ENCODE measurements around the gene HYLS1.
"Not testable (repeated sequence)": the region's sequence is repeated elsewhere in the genome, so short reads cannot be mapped to it uniquely, and the experiment has no call there.

Gene HYLS1

GRCh38 chr11:125887373-125888324, at the start of gene HYLS1:
HYLS1 (plus strand) TSS chr11:125887668; CDS start chr11:125899369, 11,701 bp downstream.
- DNase-seq = peak; percentile 96

GRCh38 chr11:125842321-125842948, 45.0 kb upstream of the HYLS1 start:
- DNase-seq = no peak

GRCh38 chr11:125846188-125846587, 41.3 kb upstream of the HYLS1 start:
- DNase-seq = no peak

GRCh38 chr11:125857670-125858069, 29.8 kb upstream of the HYLS1 start:
- not testable (repeated sequence) for DNase-seq

- DNase-seq = not testable (repeated sequence)
Observed at GRCh38 chr11:125862786-125863185, 24.7 kb upstream of the HYLS1 start.

- not testable (repeated sequence) for DNase-seq
Observed at GRCh38 chr11:125865354-125865753, 22.1 kb upstream of the HYLS1 start.

GRCh38 chr11:125869521-125869920, 17.9 kb upstream of the HYLS1 start:
- DNase-seq = no peak

GRCh38 chr11:125871391-125872137, 15.9 kb upstream of the HYLS1 start:
- peak; percentile 23 for DNase-seq

- DNase-seq = no peak
Observed at GRCh38 chr11:125872138-125872491, 15.4 kb upstream of the HYLS1 start.

- DNase-seq = no peak
Observed at GRCh38 chr11:125873881-125874555, 13.4 kb upstream of the HYLS1 start.

- peak; percentile 28 for DNase-seq
Observed at GRCh38 chr11:125874556-125875124, 12.8 kb upstream of the HYLS1 start.

- DNase-seq = no peak
Observed at GRCh38 chr11:125881291-125881690, 6.2 kb upstream of the HYLS1 start.

GRCh38 chr11:125883375-125883774, 4.1 kb upstream of the HYLS1 start:
- no peak for DNase-seq

- no peak for DNase-seq
Observed at GRCh38 chr11:125886997-125887372, 483 bp upstream of the HYLS1 start.

- no peak for DNase-seq
Observed at GRCh38 chr11:125890447-125891100, 3.1 kb downstream of the HYLS1 start.

GRCh38 chr11:125892071-125892470, 4.6 kb downstream of the HYLS1 start:
- no peak for DNase-seq

GRCh38 chr11:125892994-125893393, 5.5 kb downstream of the HYLS1 start:
- DNase-seq = no peak

GRCh38 chr11:125901872-125902271, 14.4 kb downstream of the HYLS1 start:
- DNase-seq = no peak

- DNase-seq = no peak
Observed at GRCh38 chr11:125902277-125902926, 14.9 kb downstream of the HYLS1 start.

- peak; percentile 83 for DNase-seq
Observed at GRCh38 chr11:125902927-125903710, 15.7 kb downstream of the HYLS1 start, which contains the start of gene PUS3. PUS3 (minus strand) TSS chr11:125903206; CDS start chr11:125896284, 6,922 bp downstream.
